ENCODE measurements around the gene ADD3.

DNA sequence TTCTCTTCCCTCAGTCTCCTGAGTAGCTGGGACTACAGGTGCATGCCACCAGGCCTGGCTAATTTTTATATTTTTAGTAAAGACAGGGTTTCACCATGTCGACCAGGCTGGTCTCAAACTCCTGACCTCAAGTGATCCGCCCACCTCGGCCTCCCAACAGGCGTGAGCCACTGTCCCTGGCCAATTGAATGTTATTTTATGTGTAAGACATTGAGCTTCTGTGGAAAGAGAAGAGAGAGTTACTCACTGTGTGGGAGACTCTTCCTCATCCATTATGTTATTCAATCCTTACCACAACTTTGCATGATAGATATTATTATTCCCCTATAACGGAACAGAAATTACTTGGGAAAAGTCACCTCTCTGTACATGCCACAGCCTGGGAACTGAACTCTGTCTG, 167.0 kb downstream of the ADD3 start:
- TF ChIP-seq CTCF (conservative IDR thresholded peaks at IDR 0.05 in 1 of 2, IDR thresholded peaks at IDR 0.05 in 1 of 2; ENCODE audit: extremely low read depth in 1 of 2, insufficient read depth in 1 of 2, low read depth in 1 of 2, low read length in 2 of 2) (no peak), EZH2 (IDR thresholded peaks at IDR 0.05; ENCODE audit: borderline replicate concordance, low read length) (no peak)

Measured in mammary epithelial cell (primary cell).